Smooth muscle cell (in vitro differentiated cells): ENCODE measurements around the gene RPS27L. TPM values are rescaled to one million over a fixed set of nuclear protein-coding genes. Genes with fewer than 3 reads are reported as not detected.

Experiments used
- DNase-seq: peaks from one replicate; lab custom pipeline; 2025; ENCODE audit not compliant: unreplicated experiment; lab: John Stamatoyannopoulos, UW
- H2AFZ ChIP-seq: fragments of 200-600 bp; sonication (generic); 2 replicates; pipeline ENCODE4 v1.6.0; 2016; ENCODE audit warnings: antibody characterized with exemption, low read depth, mild to moderate bottlenecking
- H3F3A ChIP-seq: fragments of 200-600 bp; sonication (generic); 2 replicates; pipeline ENCODE4 v1.6.0; 2017; ENCODE audit warnings: antibody characterized with exemption, low read depth
- H3K27ac ChIP-seq: fragments of 200-600 bp; sonication (generic); 2 replicates; pipeline ENCODE4 v1.5.1; 2016; ENCODE audit warnings: low read depth, mild to moderate bottlenecking
- H3K27me3 ChIP-seq: fragments of 200-600 bp; sonication (generic); 2 replicates; pipeline ENCODE4 v1.6.1; 2016; ENCODE audit warnings: low read depth, mild to moderate bottlenecking
- H3K36me3 ChIP-seq: fragments of 200-600 bp; sonication (generic); 2 replicates; pipeline ENCODE4 v1.5.1; 2016; ENCODE audit warnings: low read depth
- H3K4me1 ChIP-seq: fragments of 200-600 bp; sonication (generic); 2 replicates; pipeline ENCODE4 v1.5.1; 2016; ENCODE audit warnings: low read depth
- H3K4me2 ChIP-seq: fragments of 200-600 bp; sonication (generic); 2 replicates; pipeline ENCODE4 v1.6.0; 2016; ENCODE audit warnings: mild to moderate bottlenecking
- H3K4me3 ChIP-seq: fragments of 200-600 bp; sonication (generic); 2 replicates; pipeline ENCODE4 v1.5.1; 2016; ENCODE audit warnings: mild to moderate bottlenecking
- H3K79me2 ChIP-seq: fragments of 200-600 bp; sonication (generic); 2 replicates; pipeline ENCODE4 v1.6.0; 2016; ENCODE audit warnings: low read depth, mild to moderate bottlenecking
- H3K9ac ChIP-seq: fragments of 200-600 bp; sonication (generic); 2 replicates; pipeline ENCODE4 v1.6.0; 2016; ENCODE audit warnings: low read depth
- H3K9me3 ChIP-seq: fragments of 200-600 bp; sonication (generic); replicated peaks from 2 replicates; pipeline ENCODE4 v1.5.1; 2016; ENCODE audit warnings: low read depth
- H4K20me1 ChIP-seq: fragments of 200-600 bp; sonication (generic); 2 replicates; pipeline ENCODE4 v1.6.0; 2016; ENCODE audit warnings: low read depth
- CTCF ChIP-seq: fragments of 200-600 bp; sonication (generic); IDR thresholded peaks from 2 replicates; pipeline ENCODE4 v1.5.1; 2017; ENCODE audit warnings: borderline replicate concordance, mild to moderate bottlenecking, antibody characterized with exemption; ENCODE audit not compliant: insufficient read depth, poor library complexity, severe bottlenecking
- WGBS: methylation state at CpG from one replicate; pipeline ENCODE4 v1.1.7; 2016; ENCODE audit warnings: low lambda C conversion rate; 5-methylcytosine and 5-hydroxymethylcytosine counted together
- polyA plus RNA-seq: library from polyadenylated mRNA; unstranded; fragments of >200 nt; fragmentation: Nextera tagmentation; extraction: Ambion mirVana; gene quantifications from 2 replicates; pipeline ENCODE4 v1.2.1, GENCODE V29; 2016
- total RNA-seq: library from RNA; depleted of rRNA; stranded (reverse); fragments of >200 nt; gene quantifications from 2 replicates; pipeline ENCODE4 v1.2.3, GENCODE V29; 2014

The RPS27L gene
- total and polyA plus RNA-seq, 2 experiments from 2014 or later, result 180 to 641 TPM

- H3K9ac ChIP-seq, result no peak overlapping the region
- DNase-seq, result no peak
- H3K9me3 ChIP-seq, result no peaks in the 10 kb centered on the region
- H3K79me2 ChIP-seq, result peaks cover 54% of the 10 kb centered on the region
- H3F3A ChIP-seq, result no peaks in the 10 kb centered on the region
- no peak overlapping the region for H2AFZ ChIP-seq
- H3K27ac ChIP-seq, result no peak overlapping the region
- H3K4me3 ChIP-seq, result no peak overlapping the region
- H3K27me3 ChIP-seq, result no peaks in the 10 kb centered on the region
- no peak overlapping the region for H3K4me2 ChIP-seq
- H3K36me3 ChIP-seq, result no peaks in the 10 kb centered on the region
- WGBS, result 100% methylated on average over 1 of the region's 1 CpG
- H3K4me1 ChIP-seq, result peaks cover 36% of the 10 kb centered on the region
- H4K20me1 ChIP-seq, result peaks cover 62% of the 10 kb centered on the region
- no peak for TF ChIP-seq CTCF
Observed at GRCh38 chr15:63196842-63197241, 39.6 kb upstream of the RPS27L start.

- no peaks in the 10 kb centered on the region for H3K9me3 ChIP-seq
- no peaks in the 10 kb centered on the region for H3K27me3 ChIP-seq
Observed at GRCh38 chr15:63195569-63196015, 38.3 kb upstream of the RPS27L start.

GRCh38 chr15:63194880-63195568, 37.7 kb upstream of the RPS27L start:
- Histone ChIP-seq H3K9me3 (no peaks in the 10 kb centered on the region), H4K20me1 (peaks cover 61% of the 10 kb centered on the region), H3K27me3 (no peaks in the 10 kb centered on the region), H3K4me1 (peaks cover 50% of the 10 kb centered on the region), H3K4me2 (no peak overlapping the region), H3K9ac (no peak overlapping the region), H3K4me3 (no peak overlapping the region), H3F3A (no peaks in the 10 kb centered on the region), H3K79me2 (peaks cover 53% of the 10 kb centered on the region), H2AFZ (no peak overlapping the region), H3K27ac (no peak overlapping the region), H3K36me3 (no peaks in the 10 kb centered on the region)
- DNase-seq, result no peak
- no peak for TF ChIP-seq CTCF
- WGBS, result 94% methylated on average over 4 of the region's 4 CpGs

More at GRCh38 chr15:63195569-63196015, 38.3 kb upstream of the RPS27L start:
- no peak overlapping the region for H3K27ac ChIP-seq
- H3K4me1 ChIP-seq, result peaks cover 48% of the 10 kb centered on the region
- H3K36me3 ChIP-seq, result no peaks in the 10 kb centered on the region
- no peak overlapping the region for H3K9ac ChIP-seq
- H3K4me2 ChIP-seq, result no peak overlapping the region
- H4K20me1 ChIP-seq, result peaks cover 65% of the 10 kb centered on the region
- peaks cover 57% of the 10 kb centered on the region for H3K79me2 ChIP-seq
- H3K4me3 ChIP-seq, result no peak overlapping the region
- no peak for TF ChIP-seq CTCF
- no peaks in the 10 kb centered on the region for H3F3A ChIP-seq
- 93% methylated on average over 3 of the region's 3 CpGs for WGBS
- DNase-seq, result no peak
- H2AFZ ChIP-seq, result no peak overlapping the region

GRCh38 chr15:63194302-63194701, 37.0 kb upstream of the RPS27L start:
- H3K27ac ChIP-seq, result no peak overlapping the region
- 94% methylated on average over 4 of the region's 4 CpGs for WGBS
- no peaks in the 10 kb centered on the region for H3K27me3 ChIP-seq
- TF ChIP-seq CTCF, result no peak
- no peak overlapping the region for H2AFZ ChIP-seq
- H4K20me1 ChIP-seq, result peaks cover 55% of the 10 kb centered on the region
- no peak for DNase-seq
- H3K9me3 ChIP-seq, result no peaks in the 10 kb centered on the region
- peaks cover 49% of the 10 kb centered on the region for H3K4me1 ChIP-seq
- H3K36me3 ChIP-seq, result no peaks in the 10 kb centered on the region
- peaks cover 46% of the 10 kb centered on the region for H3K79me2 ChIP-seq
- H3F3A ChIP-seq, result no peaks in the 10 kb centered on the region
- H3K4me3 ChIP-seq, result no peak overlapping the region
- peak overlapping the region; percentile 29 for H3K4me2 ChIP-seq
- no peak overlapping the region for H3K9ac ChIP-seq
